Adipocyte (in vitro differentiated cells): Measurements from ENCODE around the gene NUAK2.

Experiments used
- DNase-seq: peaks from one replicate; pipeline ENCODE4 v3.0.0-alpha.2; 2015; ENCODE audit warnings: low read depth
- H3K27me3 ChIP-seq: replicated peaks from 2 replicates; pipeline ENCODE4 v1.7.0; 2013; ENCODE audit warnings: mild to moderate bottlenecking, low read length, moderate library complexity; ENCODE audit not compliant: control insufficient read depth, insufficient read depth
- H3K36me3 ChIP-seq: 2 replicates; pipeline ENCODE4 v1.7.0; 2013; ENCODE audit warnings: low read length, mild to moderate bottlenecking, moderate library complexity; ENCODE audit not compliant: control insufficient read depth, insufficient read depth, severe bottlenecking
- H3K4me1 ChIP-seq: 2 replicates; pipeline ENCODE4 v1.7.0; 2013; ENCODE audit warnings: mild to moderate bottlenecking, low read length, moderate library complexity; ENCODE audit not compliant: control insufficient read depth, insufficient read depth
- H3K4me3 ChIP-seq: 2 replicates; pipeline ENCODE4 v1.7.0; 2013; ENCODE audit warnings: mild to moderate bottlenecking, low read length, moderate library complexity
- H3K9ac ChIP-seq: 2 replicates; pipeline ENCODE4 v1.7.0; 2013; ENCODE audit warnings: mild to moderate bottlenecking, low read length, moderate library complexity
- H3K9me3 ChIP-seq: 2 replicates; pipeline ENCODE4 v1.7.0; 2013; ENCODE audit warnings: mild to moderate bottlenecking, low read length, moderate library complexity; ENCODE audit not compliant: control insufficient read depth

The NUAK2 gene

GRCh38 chr1:205267306-205267902, 54.1 kb downstream of the NUAK2 start:
- Histone ChIP-seq H3K9ac (no peak overlapping the region), H3K9me3 (no peaks in the 10 kb centered on the region), H3K4me3 (no peak overlapping the region), H3K4me1 (peaks cover 37% of the 10 kb centered on the region), H3K36me3 (no peaks in the 10 kb centered on the region), H3K27me3 (no peaks in the 10 kb centered on the region)
- DNase-seq: no peak

- DNase-seq: no peak
- Histone ChIP-seq H3K9me3 (no peaks in the 10 kb centered on the region), H3K4me3 (peak overlapping the region; percentile 17), H3K4me1 (peaks cover 41% of the 10 kb centered on the region), H3K9ac (peak overlapping the region; percentile 37), H3K27me3 (no peaks in the 10 kb centered on the region), H3K36me3 (no peaks in the 10 kb centered on the region)
Observed at GRCh38 chr1:205266611-205267305, 54.8 kb downstream of the NUAK2 start.

GRCh38 chr1:205263580-205264190, 57.9 kb downstream of the NUAK2 start:
- Histone ChIP-seq H3K9me3 (no peaks in the 10 kb centered on the region), H3K27me3 (no peaks in the 10 kb centered on the region), H3K4me1 (peaks cover 40% of the 10 kb centered on the region)

GRCh38 chr1:205262731-205263171, 58.8 kb downstream of the NUAK2 start:
- H3K9me3 ChIP-seq: no peaks in the 10 kb centered on the region
- no peaks in the 10 kb centered on the region for H3K27me3 ChIP-seq
- H3K4me1 ChIP-seq: peaks cover 41% of the 10 kb centered on the region
- no peaks in the 10 kb centered on the region for H3K36me3 ChIP-seq
- no peak overlapping the region for H3K9ac ChIP-seq
- no peak overlapping the region for H3K4me3 ChIP-seq
- DNase-seq: no peak

More at GRCh38 chr1:205263580-205264190, 57.9 kb downstream of the NUAK2 start:
- DNase-seq: no peak
- H3K9ac ChIP-seq: no peak overlapping the region
- no peaks in the 10 kb centered on the region for H3K36me3 ChIP-seq
- H3K4me3 ChIP-seq: no peak overlapping the region

- DNase-seq: peak; percentile 62
- H3K27me3 ChIP-seq: no peaks in the 10 kb centered on the region
- no peaks in the 10 kb centered on the region for H3K36me3 ChIP-seq
- no peaks in the 10 kb centered on the region for H3K9me3 ChIP-seq
- H3K4me1 ChIP-seq: peaks cover 34% of the 10 kb centered on the region
- no peak overlapping the region for H3K4me3 ChIP-seq
- no peak overlapping the region for H3K9ac ChIP-seq
Observed at GRCh38 chr1:205261946-205262691, 59.4 kb downstream of the NUAK2 start.

GRCh38 chr1:205260948-205261732, 60.4 kb downstream of the NUAK2 start:
- Histone ChIP-seq H3K4me1 (peaks cover 26% of the 10 kb centered on the region), H3K9me3 (no peaks in the 10 kb centered on the region), H3K27me3 (no peaks in the 10 kb centered on the region), H3K36me3 (no peaks in the 10 kb centered on the region), H3K9ac (no peak overlapping the region), H3K4me3 (no peak overlapping the region)
- peak; percentile 34 for DNase-seq

GRCh38 chr1:205259998-205260397, 61.5 kb downstream of the NUAK2 start:
- Histone ChIP-seq H3K4me1 (peaks cover 26% of the 10 kb centered on the region), H3K9me3 (no peaks in the 10 kb centered on the region), H3K27me3 (no peaks in the 10 kb centered on the region), H3K9ac (no peak overlapping the region), H3K4me3 (no peak overlapping the region), H3K36me3 (no peaks in the 10 kb centered on the region)
- no peak for DNase-seq

- peak overlapping the region; percentile 49 for H3K9ac ChIP-seq
- H3K9me3 ChIP-seq: no peaks in the 10 kb centered on the region
- no peaks in the 10 kb centered on the region for H3K27me3 ChIP-seq
- peaks cover 26% of the 10 kb centered on the region for H3K4me1 ChIP-seq
- peak; percentile 23 for DNase-seq
- H3K4me3 ChIP-seq: peak overlapping the region; percentile 19
- no peaks in the 10 kb centered on the region for H3K36me3 ChIP-seq
Observed at GRCh38 chr1:205259324-205259832, 62.2 kb downstream of the NUAK2 start.

GRCh38 chr1:205258719-205259118, 62.8 kb downstream of the NUAK2 start:
- no peaks in the 10 kb centered on the region for H3K27me3 ChIP-seq
- peaks cover 26% of the 10 kb centered on the region for H3K4me1 ChIP-seq
- H3K9ac ChIP-seq: peak overlapping the region; percentile 49
- no peaks in the 10 kb centered on the region for H3K9me3 ChIP-seq
- no peak overlapping the region for H3K4me3 ChIP-seq
- H3K36me3 ChIP-seq: no peaks in the 10 kb centered on the region
- DNase-seq: peak; percentile 56

- H3K9me3 ChIP-seq: no peaks in the 10 kb centered on the region
- no peak for DNase-seq
- peaks cover 26% of the 10 kb centered on the region for H3K4me1 ChIP-seq
- no peaks in the 10 kb centered on the region for H3K36me3 ChIP-seq
- H3K9ac ChIP-seq: peak overlapping the region; percentile 2
- H3K27me3 ChIP-seq: no peaks in the 10 kb centered on the region
- H3K4me3 ChIP-seq: no peak overlapping the region
Observed at GRCh38 chr1:205258261-205258691, 63.3 kb downstream of the NUAK2 start.
